ENCODE data around the gene TTC19. TPM values are rescaled to one million over a fixed set of nuclear protein-coding genes. Genes with fewer than 3 reads are reported as not detected.
A peak's percentile ranks its signal among the peaks of the same experiment; 100 is the strongest.

The TTC19 gene
- total and polyA plus RNA-seq, 8 donors = 11.4 to 27.9 (median 19.3) TPM

DNA sequence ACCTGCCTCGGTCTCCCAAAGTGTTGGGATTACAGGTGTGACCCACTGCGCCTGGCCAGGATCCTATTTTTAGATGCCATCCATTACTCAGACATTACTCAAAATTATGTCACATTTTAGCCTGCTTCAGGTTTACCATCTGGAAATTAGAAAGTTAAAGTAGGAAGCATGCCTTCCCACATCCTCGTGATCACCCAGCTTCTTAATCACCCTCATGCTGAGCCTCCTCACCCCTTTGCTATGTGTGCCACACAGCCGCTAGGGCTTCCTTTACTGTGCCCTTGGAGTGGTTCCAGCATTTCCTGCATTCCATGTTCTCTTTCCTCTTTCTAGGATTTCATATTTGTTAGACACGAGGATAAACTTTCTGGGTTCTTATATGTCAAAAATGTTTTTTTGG lies 45.4 kb upstream of the TTC19 start:
- no peak overlapping the region for H3K27ac ChIP-seq
- ATAC-seq (no peak), DNase-seq (no peak), FAIRE-seq (no peak)
- H3K27me3 ChIP-seq = no peaks in the 10 kb centered on the region
- H3K4me1 ChIP-seq = no peaks in the 10 kb centered on the region
- intact Hi-C loops (cut with DNase I) = no loop called here
- TF ChIP-seq, protein P1, sequence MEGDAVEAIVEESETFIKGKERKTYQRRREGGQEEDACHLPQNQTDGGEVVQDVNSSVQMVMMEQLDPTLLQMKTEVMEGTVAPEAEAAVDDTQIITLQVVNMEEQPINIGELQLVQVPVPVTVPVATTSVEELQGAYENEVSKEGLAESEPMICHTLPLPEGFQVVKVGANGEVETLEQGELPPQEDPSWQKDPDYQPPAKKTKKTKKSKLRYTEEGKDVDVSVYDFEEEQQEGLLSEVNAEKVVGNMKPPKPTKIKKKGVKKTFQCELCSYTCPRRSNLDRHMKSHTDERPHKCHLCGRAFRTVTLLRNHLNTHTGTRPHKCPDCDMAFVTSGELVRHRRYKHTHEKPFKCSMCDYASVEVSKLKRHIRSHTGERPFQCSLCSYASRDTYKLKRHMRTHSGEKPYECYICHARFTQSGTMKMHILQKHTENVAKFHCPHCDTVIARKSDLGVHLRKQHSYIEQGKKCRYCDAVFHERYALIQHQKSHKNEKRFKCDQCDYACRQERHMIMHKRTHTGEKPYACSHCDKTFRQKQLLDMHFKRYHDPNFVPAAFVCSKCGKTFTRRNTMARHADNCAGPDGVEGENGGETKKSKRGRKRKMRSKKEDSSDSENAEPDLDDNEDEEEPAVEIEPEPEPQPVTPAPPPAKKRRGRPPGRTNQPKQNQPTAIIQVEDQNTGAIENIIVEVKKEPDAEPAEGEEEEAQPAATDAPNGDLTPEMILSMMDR (IDR thresholded peaks at IDR 0.05) = no peak
- H3K4me3 ChIP-seq = no peak overlapping the region
- H3K9me3 ChIP-seq = no peaks in the 10 kb centered on the region
- no peaks in the 10 kb centered on the region for H3K36me3 ChIP-seq
- WGBS, 2 donors = 64 to 71% methylated on average over 5 of the region's 5 CpGs

DNA sequence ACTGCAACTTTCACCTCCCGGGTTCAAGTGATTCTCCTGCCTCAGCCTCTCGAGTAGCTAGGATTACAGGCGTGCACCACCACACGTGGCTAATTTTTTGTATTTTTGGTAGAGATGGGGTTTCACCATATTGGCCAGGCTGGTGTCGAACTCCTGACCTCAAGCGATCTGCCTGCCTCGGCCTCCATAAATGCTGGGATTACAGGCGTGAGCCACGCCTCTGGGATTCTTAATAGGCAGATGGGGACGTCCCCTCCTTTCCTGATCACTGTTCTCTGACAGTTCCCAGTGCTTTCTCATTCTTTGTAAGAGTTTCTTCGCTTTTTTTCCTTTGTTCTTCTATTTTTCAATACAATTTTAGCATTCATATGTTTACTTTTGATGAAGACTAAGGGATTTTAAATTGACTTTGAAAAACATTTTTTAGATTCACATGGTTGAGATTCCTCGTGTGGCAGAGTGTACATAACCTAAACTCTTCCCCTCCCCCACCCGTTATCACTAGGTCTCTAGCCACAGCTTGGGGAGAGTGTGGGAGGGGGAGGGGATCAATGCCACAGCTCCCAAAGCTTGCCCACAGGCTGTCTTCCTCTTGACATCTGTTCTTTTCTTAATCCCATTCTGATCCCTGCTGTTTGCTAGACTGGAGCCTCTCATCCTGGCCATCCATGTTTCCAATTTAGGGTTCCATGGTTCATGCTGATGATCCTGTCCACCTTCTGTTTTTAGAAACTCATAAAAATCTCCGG lies 43.7 kb upstream of the TTC19 start:
- H3K9me3 ChIP-seq = no peaks in the 10 kb centered on the region
- no peak for ATAC-seq
- no peaks in the 10 kb centered on the region for H3K36me3 ChIP-seq
- FAIRE-seq = no peak
- no peaks in the 10 kb centered on the region for H3K4me1 ChIP-seq
- H3K4me3 ChIP-seq = no peak overlapping the region
- DNase-seq = no peak
- no peaks in the 10 kb centered on the region for H3K27me3 ChIP-seq
- WGBS, 2 donors = 75 to 84% methylated on average over 14 of the region's 14 CpGs
- TF ChIP-seq, protein P1 (IDR thresholded peaks at IDR 0.05) = no peak
- intact Hi-C loops (cut with DNase I) = no loop called here
- no peak overlapping the region for H3K27ac ChIP-seq

DNA sequence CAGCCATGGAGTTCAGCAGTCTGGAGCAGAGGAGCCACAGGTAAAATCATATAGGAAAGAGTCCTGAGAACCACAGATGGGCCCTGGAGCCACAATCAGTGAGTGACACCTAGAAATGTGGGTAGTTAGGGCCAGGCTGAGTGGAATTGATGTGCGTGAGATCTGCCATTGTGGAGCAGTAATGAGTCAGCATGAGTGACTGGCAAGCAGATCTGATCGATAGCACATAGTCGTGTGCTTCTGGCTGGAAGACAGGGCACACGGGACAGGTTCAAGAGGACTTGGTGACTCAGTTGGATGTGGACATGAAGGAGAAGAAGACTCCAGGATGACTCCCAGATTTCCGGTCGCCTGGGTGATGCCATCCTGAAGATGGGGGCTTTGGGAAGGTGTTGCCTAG lies 42.4 kb upstream of the TTC19 start:
- H3K27me3 ChIP-seq = no peaks in the 10 kb centered on the region
- 66 to 72% methylated on average over 6 of the region's 6 CpGs for WGBS, 2 donors
- intact Hi-C loops (cut with DNase I) = no loop called here

DNA sequence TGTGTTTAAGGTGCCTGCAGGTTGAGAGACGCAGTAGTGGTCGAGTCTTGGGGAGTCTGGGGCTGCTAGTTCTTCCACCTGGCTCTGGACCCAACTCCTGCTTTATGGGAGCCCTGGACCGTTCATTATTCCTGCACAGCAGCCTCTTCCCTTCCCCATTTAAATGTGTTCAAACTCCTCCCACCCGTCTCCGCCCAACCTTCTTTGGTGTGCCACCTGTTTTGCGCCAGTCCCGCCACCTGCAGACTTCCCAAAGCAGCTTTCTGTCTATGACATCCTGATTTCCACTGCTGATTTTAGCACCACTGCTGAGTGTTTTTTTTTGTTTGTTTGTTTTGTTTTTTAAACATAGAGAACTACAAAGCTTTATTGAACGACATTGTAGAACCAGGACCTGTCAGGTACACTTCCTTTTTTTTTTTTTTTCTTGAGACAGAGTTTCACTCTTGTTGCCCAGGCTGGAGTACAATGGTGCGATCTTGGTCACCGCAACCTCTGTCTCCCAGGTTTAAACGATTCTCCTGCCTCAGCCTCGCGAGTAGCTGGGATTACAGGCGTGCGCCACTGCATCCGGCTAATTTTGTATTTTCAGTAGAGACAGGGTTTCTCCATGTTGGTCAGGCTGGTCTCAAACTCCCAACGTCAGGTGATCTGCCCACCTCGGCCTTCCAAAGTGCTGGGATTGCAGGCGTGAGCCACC lies 41.9 kb upstream of the TTC19 start:
- H3K9me3 ChIP-seq = no peaks in the 10 kb centered on the region
- no peaks in the 10 kb centered on the region for H3K36me3 ChIP-seq
- H3K4me3 ChIP-seq = no peak overlapping the region
- no peaks in the 10 kb centered on the region for H3K4me1 ChIP-seq
- DNase-seq (peak in 4 of 6 donors; percentile 46 to 63 (median 59)), FAIRE-seq (no peak), ATAC-seq (peak; percentile 71 to 92 (median 86))
- TF ChIP-seq, protein P1 (IDR thresholded peaks at IDR 0.05) = no peak
- no peaks in the 10 kb centered on the region for H3K27me3 ChIP-seq
- H3K27ac ChIP-seq = no peak overlapping the region
- 68 to 77% methylated on average over 17 to 18 of the region's 19 CpGs for WGBS, 2 donors
- intact Hi-C loops (cut with DNase I) = no loop called here

More for the DNA sequence above, 42.4 kb upstream of the TTC19 start:
- ATAC-seq (peak in 1 of 4 donors; percentile 37), DNase-seq (no peak), FAIRE-seq (no peak)
- no peak overlapping the region for H3K4me3 ChIP-seq
- H3K9me3 ChIP-seq = no peaks in the 10 kb centered on the region
- no peak overlapping the region for H3K27ac ChIP-seq
- no peaks in the 10 kb centered on the region for H3K4me1 ChIP-seq
- no peaks in the 10 kb centered on the region for H3K36me3 ChIP-seq
- TF ChIP-seq, protein P1 (IDR thresholded peaks at IDR 0.05) = no peak

DNA sequence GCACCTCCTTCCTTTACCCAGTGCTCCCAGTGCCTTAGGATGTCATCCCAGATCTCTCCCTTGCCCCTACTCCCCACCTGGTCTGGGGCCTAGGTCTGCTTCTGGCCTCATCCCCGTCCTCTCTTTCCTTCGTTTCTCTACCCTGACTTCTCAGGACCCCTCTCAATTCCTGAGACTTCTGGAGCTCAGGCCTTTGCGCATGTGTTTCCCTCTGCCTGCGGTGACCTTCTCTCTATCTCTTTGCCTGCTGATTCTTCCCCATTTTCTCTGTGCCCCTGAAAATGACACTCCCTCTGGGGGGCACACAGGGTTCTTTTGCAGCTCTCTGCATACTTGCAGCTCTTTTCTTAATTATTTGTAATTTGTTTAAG lies 41.2 kb upstream of the TTC19 start:
- Histone ChIP-seq H3K4me3 (no peak overlapping the region), H3K36me3 (no peaks in the 10 kb centered on the region), H3K4me1 (no peaks in the 10 kb centered on the region), H3K9me3 (no peaks in the 10 kb centered on the region), H3K27me3 (no peaks in the 10 kb centered on the region), H3K27ac (no peak overlapping the region)
- DNase-seq (no peak), ATAC-seq (no peak), FAIRE-seq (no peak)
- 90 to 98% methylated on average over 4 of the region's 4 CpGs for WGBS, 2 donors
- intact Hi-C loops (cut with DNase I) = no loop called here
- TF ChIP-seq, protein P1 (IDR thresholded peaks at IDR 0.05) = no peak

Measured in pancreas (tissue), 10 donors.